DLD1 (cell line): Measurements from ENCODE around the gene MAP2.

Experiments used
- in situ Hi-C: cut with HindIII; loops from 2 replicates; pipeline ENCODE4 v1.10.0; 2017; ENCODE audit warnings: low sequenced_read_pairs

Gene MAP2

GRCh38 chr2:209423562-209424198 is at the start of gene MAP2:
Gene MAP2, plus strand, starts transcription at chr2:209424047. Its CDS starts 229,124 bp downstream, at chr2:209653171.
- in situ Hi-C loops, result no loop called here

GRCh38 chr2:209376686-209377085 is 47.2 kb upstream of the MAP2 start:
- in situ Hi-C loops, result no loop called here

- in situ Hi-C loops, result no loop called here
These were observed 43.6 kb upstream of the MAP2 start for GRCh38 chr2:209380293-209380692.

GRCh38 chr2:209381091-209381490 is 42.8 kb upstream of the MAP2 start:
- in situ Hi-C loops, result no loop called here

GRCh38 chr2:209382775-209383174 is 41.1 kb upstream of the MAP2 start:
- in situ Hi-C loops, result no loop called here

- in situ Hi-C loops, result no loop called here
These were observed 40.6 kb upstream of the MAP2 start for GRCh38 chr2:209383212-209383611.

GRCh38 chr2:209387389-209387788 is 36.5 kb upstream of the MAP2 start:
- in situ Hi-C loops, result no loop called here

- in situ Hi-C loops, result no loop called here
These were observed 35.3 kb upstream of the MAP2 start for GRCh38 chr2:209388446-209389037.

GRCh38 chr2:209389171-209389618 is 34.7 kb upstream of the MAP2 start:
- in situ Hi-C loops, result no loop called here

GRCh38 chr2:209390839-209391238 is 33.0 kb upstream of the MAP2 start:
- in situ Hi-C loops, result no loop called here

- in situ Hi-C loops, result no loop called here
These were observed 32.0 kb upstream of the MAP2 start for GRCh38 chr2:209391776-209392401.

GRCh38 chr2:209395229-209395628 is 28.6 kb upstream of the MAP2 start:
- in situ Hi-C loops, result no loop called here

- in situ Hi-C loops, result no loop called here
These were observed 28.2 kb upstream of the MAP2 start for GRCh38 chr2:209395652-209396051.

GRCh38 chr2:209398463-209398862 is 25.4 kb upstream of the MAP2 start:
- in situ Hi-C loops, result no loop called here

- in situ Hi-C loops, result no loop called here
These were observed 22.1 kb upstream of the MAP2 start for GRCh38 chr2:209401788-209402187.

- in situ Hi-C loops, result no loop called here
These were observed 12.6 kb upstream of the MAP2 start for GRCh38 chr2:209411296-209411695.

GRCh38 chr2:209411718-209412117 is 12.1 kb upstream of the MAP2 start:
- in situ Hi-C loops, result no loop called here

GRCh38 chr2:209413311-209414014 is 10.4 kb upstream of the MAP2 start:
- in situ Hi-C loops, result no loop called here

- in situ Hi-C loops, result no loop called here
These were observed 6.9 kb upstream of the MAP2 start for GRCh38 chr2:209416913-209417312.

- in situ Hi-C loops, result no loop called here
These were observed 1.6 kb upstream of the MAP2 start for GRCh38 chr2:209422191-209422754.

GRCh38 chr2:209424199-209424701 is 403 bp downstream of the MAP2 start:
- in situ Hi-C loops, result no loop called here
